ENCODE data around the gene PSG4. TPM values are rescaled to one million over a fixed set of nuclear protein-coding genes. Genes with fewer than 3 reads are reported as not detected.
"Not testable (repeated sequence)": the region's sequence is repeated elsewhere in the genome, so short reads cannot be mapped to it uniquely, and the experiment has no call there.

The PSG4 gene
- total and polyA plus RNA-seq, 2 of the 13 experiments (the other 11 are each of a cell fraction or from before 2014, with no cell fraction given): not detected

DNA sequence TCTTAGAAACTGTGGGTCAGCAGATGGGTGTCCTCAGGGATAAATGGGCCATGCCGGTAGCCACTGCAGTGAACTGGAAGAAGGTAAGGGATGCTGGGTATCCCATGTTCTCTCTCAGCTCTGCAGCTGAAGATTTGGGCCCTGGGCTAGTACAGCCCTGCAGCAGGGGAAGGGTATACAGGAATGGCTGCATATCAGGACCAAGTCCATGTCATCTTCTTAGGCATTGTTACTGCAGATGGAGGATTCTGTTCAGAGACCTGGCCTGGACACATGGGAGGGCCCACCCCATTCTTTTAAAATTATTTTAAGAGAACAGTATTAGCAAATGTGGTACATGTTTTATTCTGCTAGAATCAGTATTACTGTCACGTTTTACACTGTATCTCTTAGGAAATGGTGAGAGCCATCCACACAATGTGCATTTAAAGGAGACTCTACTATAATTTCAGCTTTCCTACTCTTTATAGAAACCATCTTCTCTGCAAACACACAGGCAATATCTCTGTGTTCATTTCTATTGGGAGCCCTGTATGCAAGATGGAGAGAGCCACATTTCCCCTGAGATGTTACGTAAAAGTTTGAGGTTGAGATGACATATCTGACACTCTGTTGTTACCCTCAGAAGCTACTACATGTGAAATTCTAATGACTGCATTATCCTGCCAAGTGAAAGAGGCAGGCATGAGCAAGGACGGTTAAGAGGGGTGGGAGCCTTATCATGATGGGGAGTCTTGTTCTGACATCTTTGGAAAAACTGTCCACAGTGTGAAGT is 12.9 kb downstream of the PSG4 start:
- POLR2A ChIA-PET: not testable (repeated sequence)

DNA sequence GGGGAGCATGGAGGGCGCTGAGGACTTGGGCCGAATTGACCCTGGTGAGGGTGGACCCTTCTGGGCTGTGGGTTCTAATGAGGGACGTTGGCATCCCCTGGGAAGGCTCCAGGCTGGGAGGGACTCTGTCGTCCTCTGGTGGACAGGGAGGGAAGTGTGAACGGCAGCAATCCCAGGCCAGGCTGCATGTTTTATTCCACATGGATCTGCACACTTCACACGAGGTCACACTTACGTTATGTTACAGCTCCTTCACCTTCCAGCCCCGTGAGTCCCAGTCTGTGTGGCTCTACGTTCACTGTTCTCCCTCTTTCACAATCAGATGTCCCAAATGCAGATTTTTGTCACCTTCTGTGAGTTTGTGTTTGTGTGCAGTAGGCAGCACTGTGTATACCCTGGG is 17.3 kb downstream of the PSG4 start:
- H3K9ac ChIP-seq (ENCODE audit: insufficient read depth, low read depth, low read length); DNase-seq (ENCODE audit: low spot score); H3K9me3 ChIP-seq (ENCODE audit: low read length); H3K4me2 ChIP-seq (ENCODE audit: low read depth, low read length); H3K27ac ChIP-seq (ENCODE audit: extremely low read length, insufficient read depth, low read length); in situ Hi-C loops (cut with HindIII; ENCODE audit: extremely low pct_ligation_motif_present, low pct_unique_long_range_greater_than_20kb); POLR2A ChIA-PET; H2AFZ ChIP-seq (ENCODE audit: low read length); H3K36me3 ChIP-seq (replicated peaks in 1 of 2; ENCODE audit: control insufficient read depth in 1 of 2, insufficient read depth in 2 of 2, low read length in 2 of 2); H3K4me1 ChIP-seq (ENCODE audit: insufficient read depth, low read length); FAIRE-seq; H3K27me3 ChIP-seq (ENCODE audit: control insufficient read depth in 1 of 2, insufficient read depth in 2 of 2, low read length in 2 of 2); ATAC-seq; intact Hi-C loops (cut with micrococcal nuclease; ENCODE audit: unreplicated experiment); H4K20me1 ChIP-seq (ENCODE audit: insufficient read depth, low read length); CTCF ChIA-PET (ENCODE audit: low intra/inter-chr PET ratio, low total read pairs); BruUV-seq (replicated peaks); H3K79me2 ChIP-seq (ENCODE audit: insufficient read depth, low read length); H3K4me3 ChIP-seq (replicated peaks in 1 of 3; ENCODE audit: insufficient read depth in 1 of 3, low read depth in 2 of 3, low read length in 3 of 3): not testable (repeated sequence)
- TF ChIP-seq, protein P1, sequence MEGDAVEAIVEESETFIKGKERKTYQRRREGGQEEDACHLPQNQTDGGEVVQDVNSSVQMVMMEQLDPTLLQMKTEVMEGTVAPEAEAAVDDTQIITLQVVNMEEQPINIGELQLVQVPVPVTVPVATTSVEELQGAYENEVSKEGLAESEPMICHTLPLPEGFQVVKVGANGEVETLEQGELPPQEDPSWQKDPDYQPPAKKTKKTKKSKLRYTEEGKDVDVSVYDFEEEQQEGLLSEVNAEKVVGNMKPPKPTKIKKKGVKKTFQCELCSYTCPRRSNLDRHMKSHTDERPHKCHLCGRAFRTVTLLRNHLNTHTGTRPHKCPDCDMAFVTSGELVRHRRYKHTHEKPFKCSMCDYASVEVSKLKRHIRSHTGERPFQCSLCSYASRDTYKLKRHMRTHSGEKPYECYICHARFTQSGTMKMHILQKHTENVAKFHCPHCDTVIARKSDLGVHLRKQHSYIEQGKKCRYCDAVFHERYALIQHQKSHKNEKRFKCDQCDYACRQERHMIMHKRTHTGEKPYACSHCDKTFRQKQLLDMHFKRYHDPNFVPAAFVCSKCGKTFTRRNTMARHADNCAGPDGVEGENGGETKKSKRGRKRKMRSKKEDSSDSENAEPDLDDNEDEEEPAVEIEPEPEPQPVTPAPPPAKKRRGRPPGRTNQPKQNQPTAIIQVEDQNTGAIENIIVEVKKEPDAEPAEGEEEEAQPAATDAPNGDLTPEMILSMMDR (CRISPR knock-in tag; IDR thresholded peaks at IDR 0.05): peak; percentile 48
- TF ChIP-seq STAG1 (CRISPR knock-in tag; IDR thresholded peaks at IDR 0.05): 0 out of 2 replicates have a peak, but pooled peaks have one; percentile 8
- WGBS (ENCODE audit: low lambda C conversion rate): 6% methylated on average over 8 of the region's 9 CpGs

More for the DNA sequence above, 12.9 kb downstream of the PSG4 start:
- H3K36me3 ChIP-seq (replicated peaks in 1 of 2; ENCODE audit: control insufficient read depth in 1 of 2, insufficient read depth in 2 of 2, low read length in 2 of 2); H3K27me3 ChIP-seq (ENCODE audit: control insufficient read depth in 1 of 2, insufficient read depth in 2 of 2, low read length in 2 of 2); H3K27ac ChIP-seq (ENCODE audit: extremely low read length, insufficient read depth, low read length); H3K79me2 ChIP-seq (ENCODE audit: insufficient read depth, low read length); BruUV-seq (replicated peaks); H4K20me1 ChIP-seq (ENCODE audit: insufficient read depth, low read length); DNase-seq (ENCODE audit: low spot score); FAIRE-seq; H3K4me3 ChIP-seq (replicated peaks in 1 of 3; ENCODE audit: insufficient read depth in 1 of 3, low read depth in 2 of 3, low read length in 3 of 3); H3K9ac ChIP-seq (ENCODE audit: insufficient read depth, low read depth, low read length); H3K9me3 ChIP-seq (ENCODE audit: low read length); H3K4me2 ChIP-seq (ENCODE audit: low read depth, low read length); H2AFZ ChIP-seq (ENCODE audit: low read length); H3K4me1 ChIP-seq (ENCODE audit: insufficient read depth, low read length); ATAC-seq; in situ Hi-C loops (cut with HindIII; ENCODE audit: extremely low pct_ligation_motif_present, low pct_unique_long_range_greater_than_20kb): not testable (repeated sequence)
- 25% methylated on average over 4 of the region's 4 CpGs for WGBS (ENCODE audit: low lambda C conversion rate)
- CTCF ChIA-PET (ENCODE audit: low intra/inter-chr PET ratio, low total read pairs): interaction anchor here (1.2 kb wide), 1 partner anchor 88 kb away, joined by 13 read pairs; no protein-coding TSS in a partner anchor
- intact Hi-C loops (cut with micrococcal nuclease; ENCODE audit: unreplicated experiment): loop anchor here (10.0 kb wide), 1 partner anchor 88 kb away; no protein-coding TSS in a partner anchor

DNA sequence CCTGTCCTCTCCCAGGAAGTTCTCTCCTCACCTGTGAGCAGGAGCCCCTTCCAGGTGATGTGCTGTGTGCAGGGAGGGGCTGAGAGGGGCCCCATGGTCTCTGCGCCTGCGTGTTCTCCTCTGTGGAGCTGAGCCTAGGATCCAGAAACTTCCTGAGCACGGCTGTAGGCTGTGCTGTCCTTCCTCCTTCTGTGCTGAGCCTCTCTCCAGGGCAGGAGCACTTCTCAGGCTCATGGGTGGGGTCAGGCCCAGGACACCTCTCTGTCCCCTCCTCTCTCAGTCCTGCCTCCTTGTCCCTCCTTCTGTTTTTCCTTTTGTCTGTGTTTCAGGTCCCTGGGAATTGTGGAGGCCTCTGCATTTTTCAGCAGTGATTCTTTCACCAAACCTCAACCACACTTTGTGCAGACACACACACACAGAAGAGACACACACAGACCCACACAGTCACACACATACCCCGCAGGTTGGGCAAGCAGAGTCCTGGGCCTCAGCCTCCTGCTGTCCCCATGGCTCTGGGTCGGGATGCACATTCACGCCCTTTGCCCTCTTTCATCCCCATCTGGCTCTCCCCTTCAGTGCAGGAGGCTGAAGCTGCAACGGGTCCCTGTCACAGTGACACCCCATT is 19.0 kb downstream of the PSG4 start, which contains the start of gene PSG5:
PSG5 (minus strand) TSS at position 226 of the 625 bp plus-strand sequence; CDS start at position 95, 131 bp downstream.
- H3K4me3 ChIP-seq (replicated peaks in 1 of 3; ENCODE audit: insufficient read depth in 1 of 3, low read depth in 2 of 3, low read length in 3 of 3); in situ Hi-C loops (cut with HindIII; ENCODE audit: extremely low pct_ligation_motif_present, low pct_unique_long_range_greater_than_20kb); DNase-seq (ENCODE audit: low spot score); H3K4me1 ChIP-seq (ENCODE audit: insufficient read depth, low read length); BruUV-seq (replicated peaks); ATAC-seq; H3K9ac ChIP-seq (ENCODE audit: insufficient read depth, low read depth, low read length); H3K4me2 ChIP-seq (ENCODE audit: low read depth, low read length); CTCF ChIA-PET (ENCODE audit: low intra/inter-chr PET ratio, low total read pairs); intact Hi-C loops (cut with micrococcal nuclease; ENCODE audit: unreplicated experiment); FAIRE-seq; H3K9me3 ChIP-seq (ENCODE audit: low read length); POLR2A ChIA-PET; H3K36me3 ChIP-seq (replicated peaks in 1 of 2; ENCODE audit: control insufficient read depth in 1 of 2, insufficient read depth in 2 of 2, low read length in 2 of 2); H4K20me1 ChIP-seq (ENCODE audit: insufficient read depth, low read length); H3K79me2 ChIP-seq (ENCODE audit: insufficient read depth, low read length); H3K27ac ChIP-seq (ENCODE audit: extremely low read length, insufficient read depth, low read length); H2AFZ ChIP-seq (ENCODE audit: low read length); H3K27me3 ChIP-seq (ENCODE audit: control insufficient read depth in 1 of 2, insufficient read depth in 2 of 2, low read length in 2 of 2): not testable (repeated sequence)
- WGBS (ENCODE audit: low lambda C conversion rate): 18% methylated on average over 7 of the region's 7 CpGs
